ENCODE data around the gene SORL1.

SORL1 gene

DNA sequence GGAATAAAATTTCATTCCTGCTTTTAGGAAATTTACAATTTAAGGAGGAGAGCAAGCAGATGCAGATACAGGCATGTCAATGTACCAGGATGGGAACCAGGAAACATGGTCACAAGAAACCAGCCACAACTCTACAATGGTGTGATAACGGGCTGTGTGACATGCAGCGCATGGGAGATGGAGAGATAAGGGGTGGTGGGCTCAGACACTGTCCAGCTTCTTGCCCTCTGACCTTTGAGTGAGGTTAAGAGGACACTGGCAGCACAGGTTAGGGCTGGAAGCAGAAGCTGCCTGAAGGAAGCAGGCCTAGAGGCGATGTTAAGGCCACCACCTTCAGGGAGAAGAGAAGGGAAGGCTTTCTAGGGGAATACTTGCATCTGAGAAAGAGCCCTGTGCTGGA lies 3.0 kb downstream of the SORL1 start:
- no peak for DNase-seq

DNA sequence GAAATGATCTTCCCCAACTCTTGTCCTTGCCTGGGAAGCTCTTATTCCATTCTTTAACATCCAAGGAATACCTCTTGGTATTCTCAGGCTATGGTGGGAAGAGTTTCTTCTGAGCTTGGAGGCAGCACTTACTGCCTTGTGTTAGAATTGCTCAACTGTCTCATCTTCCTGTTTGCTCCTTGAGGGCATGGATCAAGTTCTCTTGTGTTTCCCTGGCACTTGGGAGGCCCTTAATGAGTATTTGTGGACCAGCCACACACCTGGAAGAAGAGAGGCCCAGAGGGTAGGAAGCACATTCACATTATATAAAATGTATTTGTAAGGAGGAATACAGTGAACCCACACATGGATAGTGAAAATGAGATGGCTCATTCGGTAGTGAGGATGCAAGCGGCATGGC lies 4.0 kb downstream of the SORL1 start:
- DNase-seq = no peak

DNA sequence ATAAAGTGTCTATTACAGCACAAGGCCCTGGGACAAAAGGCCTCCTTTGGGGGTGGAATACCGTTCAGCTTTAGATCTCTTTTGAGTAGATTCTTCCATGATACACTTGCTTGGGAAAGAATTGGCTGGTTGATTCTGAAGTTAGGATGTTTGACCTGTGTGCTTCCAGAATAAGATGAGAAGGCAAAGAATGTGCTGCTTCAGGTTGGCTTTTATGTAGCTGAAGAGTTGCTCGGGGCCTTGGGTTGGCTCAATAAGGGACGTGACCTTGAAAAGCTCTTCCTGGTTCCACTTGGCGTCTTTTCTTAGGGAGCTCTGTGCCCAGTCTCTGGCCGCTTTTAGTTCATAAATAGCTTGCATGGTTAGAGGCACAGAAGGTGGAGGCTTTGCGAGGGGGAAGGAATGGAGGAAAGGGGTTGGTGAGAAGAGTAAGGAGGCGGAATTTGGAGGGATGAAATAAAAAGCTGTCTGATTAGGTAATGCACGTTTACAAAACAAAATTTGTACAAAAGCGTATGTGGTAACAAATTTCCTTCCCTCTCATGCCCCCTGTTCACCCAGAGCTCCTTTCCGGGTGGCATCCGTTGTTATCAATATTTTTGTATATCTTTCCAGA lies 4.8 kb downstream of the SORL1 start:
- DNase-seq = no peak

DNA sequence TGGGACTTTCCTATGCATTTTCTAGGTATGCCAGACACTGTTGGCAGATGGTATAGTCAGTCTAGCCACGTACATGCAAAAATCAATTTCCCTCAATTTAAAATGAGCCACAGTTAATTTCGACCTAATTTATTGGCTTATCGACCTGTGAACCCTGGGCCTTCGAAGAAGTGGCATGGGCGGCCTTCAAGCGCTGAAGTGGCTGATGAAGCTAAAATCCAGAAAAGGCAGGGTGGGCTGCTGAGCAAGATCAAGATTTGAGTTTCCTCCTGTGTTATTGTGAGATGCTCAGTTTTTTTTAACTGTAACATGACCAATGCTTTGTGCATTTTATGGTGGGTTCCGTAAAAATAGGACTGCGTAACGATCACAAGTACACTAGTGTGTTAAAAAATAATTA lies 6.4 kb downstream of the SORL1 start:
- no peak for DNase-seq

DNA sequence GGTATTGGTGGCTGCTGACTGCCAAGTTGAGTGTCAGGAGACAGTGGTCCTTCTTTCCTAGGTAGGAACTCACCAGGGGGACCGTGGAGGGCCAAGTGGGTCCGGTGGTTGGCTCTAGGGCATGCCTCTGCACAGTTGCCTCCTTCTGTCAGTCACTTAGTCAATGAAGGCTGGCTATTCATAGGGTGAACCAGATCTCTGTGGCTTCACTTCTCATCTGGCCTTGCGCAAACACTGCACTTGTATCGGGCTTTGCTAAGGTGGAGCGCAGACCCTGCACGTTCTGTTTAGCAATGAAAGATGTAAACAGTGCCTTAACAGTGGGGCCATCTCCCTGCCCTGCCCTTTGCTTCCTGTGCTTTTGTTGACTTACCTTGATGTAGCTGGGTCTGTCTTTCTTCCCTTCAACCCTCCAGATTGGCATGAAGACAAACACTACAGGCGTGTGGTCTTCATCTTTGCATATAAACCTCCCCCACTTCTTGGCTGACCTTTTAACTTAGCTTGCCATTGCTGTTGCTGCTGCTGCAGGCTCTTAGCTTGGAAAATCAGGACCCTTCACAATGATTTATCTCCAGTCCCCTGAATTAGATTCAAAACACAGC lies 7.4 kb downstream of the SORL1 start:
- DNase-seq = no peak

DNA sequence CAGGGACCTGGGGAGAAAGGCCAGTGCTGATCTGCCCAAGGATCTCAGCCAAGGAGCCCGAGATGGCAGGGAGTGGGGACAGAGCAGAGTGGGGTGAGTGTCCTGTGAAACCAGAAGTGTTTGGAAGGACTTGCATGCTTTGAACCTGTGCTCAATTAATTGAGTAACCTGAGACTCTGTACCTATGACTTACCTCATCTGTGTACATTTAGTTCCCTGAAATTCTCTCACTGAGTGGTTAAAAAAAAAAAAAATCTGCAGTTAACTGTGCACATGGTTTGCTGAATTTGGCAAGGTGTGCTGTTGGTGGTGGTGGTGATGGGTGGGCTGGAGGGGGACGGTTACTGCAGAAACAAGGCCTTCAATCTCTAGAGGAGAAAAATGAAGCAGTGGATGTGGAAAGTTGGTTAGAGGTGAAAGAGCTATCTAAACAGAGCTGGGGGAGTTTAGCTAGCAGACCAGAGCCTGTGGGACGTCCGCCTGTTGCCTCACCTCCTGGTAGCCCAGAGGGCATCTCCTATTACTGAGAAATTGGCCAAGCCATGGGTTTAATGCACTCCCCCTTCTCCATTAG lies 8.9 kb downstream of the SORL1 start:
- no peak for DNase-seq

DNA sequence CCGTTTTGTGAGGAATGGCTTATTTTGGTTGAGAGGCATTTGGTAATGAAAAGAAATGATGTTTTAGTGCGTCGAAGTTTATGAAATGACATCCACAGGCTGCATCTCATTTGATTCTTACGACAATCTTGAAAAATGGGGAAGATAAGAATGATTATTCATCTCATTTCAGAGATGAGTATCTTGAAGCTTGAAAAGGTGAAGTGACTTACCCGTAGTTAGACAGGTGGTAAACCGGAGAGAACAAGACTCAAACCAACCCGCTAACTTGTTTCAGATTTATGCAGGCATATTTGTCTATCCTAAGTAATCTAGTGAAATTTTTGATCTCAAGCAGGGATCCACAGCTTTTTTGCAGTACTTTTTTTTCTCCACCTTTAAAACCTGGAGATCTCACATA lies 9.7 kb downstream of the SORL1 start:
- no peak for DNase-seq

DNA sequence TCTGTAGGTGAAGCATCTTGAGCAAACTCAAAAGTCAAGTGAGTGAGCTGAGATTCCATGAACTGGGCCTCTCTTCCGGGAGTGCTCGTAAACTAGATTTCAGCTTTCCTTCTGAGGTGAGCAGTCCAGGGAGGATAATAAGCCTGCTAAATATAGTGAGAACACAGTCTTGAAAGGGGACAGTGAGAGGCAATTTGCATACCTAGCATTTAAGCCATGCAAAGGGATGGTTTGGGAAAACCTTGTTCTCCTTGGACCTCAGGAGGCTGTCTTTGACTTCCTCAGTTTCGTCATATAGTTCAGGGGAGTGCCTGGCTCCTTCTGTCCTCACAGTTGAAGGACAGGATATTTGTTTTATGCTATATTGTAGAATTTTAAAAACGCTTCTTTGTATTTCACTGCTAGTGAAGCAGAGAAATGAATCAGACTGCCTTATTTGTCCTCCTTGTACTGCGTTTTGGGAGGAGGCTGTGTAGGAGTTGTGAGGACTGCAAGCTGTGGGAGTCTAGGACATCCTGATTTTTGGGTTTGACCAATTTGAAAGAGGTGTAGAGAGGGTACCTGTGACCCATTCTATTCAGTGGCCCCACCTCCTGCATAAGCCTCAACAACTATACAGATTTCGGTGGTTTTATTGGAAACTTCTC lies 11.7 kb downstream of the SORL1 start:
- no peak for DNase-seq

DNA sequence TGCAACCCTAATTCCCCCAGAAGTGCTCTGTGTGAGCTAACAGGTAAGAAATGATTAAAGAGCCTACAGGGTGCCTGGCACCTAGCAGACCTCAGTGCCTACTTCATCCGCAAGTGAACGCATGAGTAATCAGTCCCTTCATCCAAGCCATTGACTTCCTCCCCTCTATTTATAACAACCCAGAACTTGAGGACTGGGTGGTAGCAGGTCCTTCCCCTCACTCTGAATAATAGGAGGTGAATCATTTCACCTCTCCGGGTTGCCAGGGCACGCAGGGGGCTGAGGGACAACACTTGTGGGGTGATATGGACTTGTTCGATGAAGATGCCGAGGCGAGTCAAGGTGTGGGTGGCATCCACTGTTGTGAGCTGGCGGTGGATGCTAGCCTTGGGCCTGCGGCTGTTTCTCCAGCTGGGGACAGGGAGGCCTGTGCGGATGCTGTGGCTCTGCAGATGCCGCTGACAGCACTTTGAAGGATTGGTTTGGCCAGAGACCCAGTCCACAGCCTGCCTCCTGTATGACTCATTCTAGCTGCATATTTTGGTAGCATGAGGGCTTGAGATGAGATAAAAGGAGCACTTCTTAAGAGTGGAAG lies 12.3 kb downstream of the SORL1 start:
- peak; percentile 89 for DNase-seq

DNA sequence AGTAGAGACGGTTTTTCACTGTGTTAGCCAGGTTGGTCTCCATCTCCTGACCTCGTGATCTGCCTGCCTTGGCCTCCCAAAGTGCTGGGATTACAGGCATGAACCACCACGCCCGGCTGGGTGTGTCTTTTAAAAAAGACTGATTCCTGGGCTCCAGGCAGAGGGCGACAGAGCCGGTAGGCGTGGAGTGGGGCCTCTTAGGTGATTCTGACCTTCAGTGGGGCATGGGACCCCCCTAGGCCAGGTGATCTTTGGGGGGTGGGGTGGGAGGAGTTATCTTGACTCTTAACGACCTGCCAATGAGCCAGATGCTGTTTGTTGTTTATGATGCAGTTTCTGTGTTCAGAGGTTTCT lies 13.6 kb downstream of the SORL1 start:
- DNase-seq = no peak

DNA sequence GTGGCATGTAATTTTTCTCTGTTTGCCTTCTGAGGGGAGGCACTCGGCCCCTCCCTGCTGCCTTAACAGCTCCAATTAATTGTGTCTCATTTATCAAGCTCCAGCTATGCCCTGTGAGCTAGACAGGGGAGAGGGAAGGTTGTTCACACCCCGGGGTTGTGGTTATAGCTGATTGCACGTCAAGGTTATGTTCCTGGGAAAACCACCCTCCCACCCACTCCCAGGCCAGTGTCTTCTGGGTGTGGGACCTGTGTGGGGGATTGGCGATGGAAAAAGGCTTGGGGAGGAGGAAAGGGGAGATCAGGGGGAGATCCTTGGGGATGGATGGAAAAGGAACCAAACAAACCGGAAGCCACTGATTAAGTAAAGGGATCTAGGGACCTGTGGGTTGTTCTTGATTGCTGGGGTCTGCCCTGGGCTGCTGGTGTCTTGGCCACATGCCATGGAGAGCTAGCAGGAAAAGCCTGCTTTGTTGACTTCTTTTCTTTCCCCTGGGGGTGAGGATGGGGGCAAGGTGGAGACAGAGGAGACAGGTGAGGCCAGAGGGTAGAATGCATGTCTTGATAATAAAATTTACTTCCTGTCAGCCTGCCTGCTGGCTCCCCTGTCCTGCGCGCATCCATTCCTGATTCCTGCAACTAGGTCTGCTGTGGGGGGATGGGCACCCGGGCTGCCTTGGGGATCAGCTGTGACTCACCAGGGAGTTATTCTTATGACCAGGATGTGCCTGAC lies 14.1 kb downstream of the SORL1 start:
- peak; percentile 97 for DNase-seq

DNA sequence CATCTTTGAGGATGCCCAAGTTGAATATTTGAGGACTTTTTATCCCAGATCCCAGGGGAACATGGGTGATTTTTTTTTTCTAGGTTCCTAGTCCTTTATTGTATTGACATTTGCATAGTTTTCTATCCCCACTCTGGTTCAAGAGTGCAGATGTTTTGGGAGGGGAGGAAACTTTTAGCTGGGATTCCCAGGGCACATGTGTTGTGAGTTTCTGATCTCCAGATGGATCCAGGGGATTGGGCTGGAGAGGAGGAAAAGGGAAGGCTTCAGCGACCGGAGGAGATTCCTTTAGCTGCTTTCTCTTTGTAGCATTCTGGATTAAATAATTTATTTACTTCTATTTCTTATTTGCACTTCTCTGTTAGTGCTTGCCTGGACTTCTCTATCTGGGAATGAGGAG lies 15.4 kb downstream of the SORL1 start:
- DNase-seq = no peak

DNA sequence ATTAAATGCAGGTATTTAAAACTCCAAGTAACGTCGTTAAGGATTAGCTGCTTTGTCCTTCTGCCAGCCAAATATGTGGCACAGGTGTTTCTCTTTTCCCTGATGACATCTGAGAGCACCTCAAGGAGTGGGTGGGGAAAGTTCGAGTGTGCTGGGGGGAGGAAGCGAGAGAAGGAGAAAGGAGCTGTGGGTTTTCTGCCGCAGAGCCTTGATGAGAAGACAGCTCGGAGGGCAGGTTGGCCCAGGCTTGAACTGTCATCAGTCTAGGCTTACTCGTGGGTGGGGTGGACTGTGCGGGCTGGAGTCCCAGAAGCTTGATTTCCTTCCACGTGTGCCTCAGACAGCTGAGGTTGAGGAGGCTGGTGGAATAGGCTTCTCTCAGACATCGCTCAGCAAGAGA lies 15.9 kb downstream of the SORL1 start:
- no peak for DNase-seq

DNA sequence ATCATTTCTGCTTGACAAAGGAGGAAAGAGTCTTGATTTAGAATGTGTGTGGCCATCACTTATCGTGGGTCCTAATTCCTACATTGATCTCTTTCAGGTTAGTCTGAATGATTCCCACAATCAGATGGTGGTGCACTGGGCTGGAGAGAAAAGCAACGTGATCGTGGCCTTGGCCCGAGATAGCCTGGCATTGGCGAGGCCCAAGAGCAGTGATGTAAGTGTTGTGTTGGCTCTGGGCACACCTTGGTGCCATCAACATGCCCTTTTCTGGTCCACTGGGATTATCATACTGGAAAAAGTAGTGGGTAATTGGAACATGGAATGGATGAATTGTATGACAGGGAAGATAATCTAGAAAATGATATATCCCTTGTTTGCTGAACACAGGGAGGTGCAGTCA lies 17.8 kb downstream of the SORL1 start:
- DNase-seq = no peak

DNA sequence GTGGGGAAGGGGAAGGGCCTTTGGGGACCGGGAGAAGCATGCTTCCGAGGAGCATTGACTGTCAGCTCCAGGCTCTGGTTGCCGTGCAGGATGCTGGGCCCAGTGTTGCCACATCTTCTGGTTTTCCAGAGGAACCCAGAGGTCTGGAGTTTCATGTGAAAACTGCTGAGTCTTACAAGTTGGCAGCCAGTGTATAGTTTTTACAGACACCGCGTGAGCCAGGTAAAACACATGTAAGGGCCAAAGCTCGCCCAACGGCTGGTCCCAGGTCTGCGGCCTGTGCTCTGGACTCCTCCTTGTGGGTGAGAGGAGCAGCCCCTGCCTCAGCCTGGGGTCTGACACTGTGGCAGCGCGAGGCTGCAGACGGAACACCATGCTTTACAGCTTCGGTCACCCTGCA lies 19.1 kb downstream of the SORL1 start:
- DNase-seq = no peak

DNA sequence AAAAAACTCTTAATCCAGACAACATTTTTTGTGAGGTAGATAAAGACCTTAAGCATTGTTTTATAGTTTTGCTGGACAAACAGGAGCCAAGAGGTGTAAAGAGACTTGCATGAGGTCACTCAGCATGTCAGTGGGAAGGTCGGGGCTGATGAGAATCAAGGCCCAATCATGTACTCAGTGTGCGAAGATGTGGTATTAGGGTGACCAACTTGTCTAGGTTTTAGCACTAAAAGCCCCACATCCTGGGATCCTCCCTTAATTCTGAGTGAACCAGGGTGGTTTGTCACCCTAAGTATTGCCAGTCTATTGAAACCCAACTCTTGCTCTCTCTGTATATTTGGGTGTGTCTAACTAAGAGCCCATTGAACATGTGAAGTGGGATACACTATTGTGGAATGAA lies 20.2 kb downstream of the SORL1 start:
- no peak for DNase-seq

DNA sequence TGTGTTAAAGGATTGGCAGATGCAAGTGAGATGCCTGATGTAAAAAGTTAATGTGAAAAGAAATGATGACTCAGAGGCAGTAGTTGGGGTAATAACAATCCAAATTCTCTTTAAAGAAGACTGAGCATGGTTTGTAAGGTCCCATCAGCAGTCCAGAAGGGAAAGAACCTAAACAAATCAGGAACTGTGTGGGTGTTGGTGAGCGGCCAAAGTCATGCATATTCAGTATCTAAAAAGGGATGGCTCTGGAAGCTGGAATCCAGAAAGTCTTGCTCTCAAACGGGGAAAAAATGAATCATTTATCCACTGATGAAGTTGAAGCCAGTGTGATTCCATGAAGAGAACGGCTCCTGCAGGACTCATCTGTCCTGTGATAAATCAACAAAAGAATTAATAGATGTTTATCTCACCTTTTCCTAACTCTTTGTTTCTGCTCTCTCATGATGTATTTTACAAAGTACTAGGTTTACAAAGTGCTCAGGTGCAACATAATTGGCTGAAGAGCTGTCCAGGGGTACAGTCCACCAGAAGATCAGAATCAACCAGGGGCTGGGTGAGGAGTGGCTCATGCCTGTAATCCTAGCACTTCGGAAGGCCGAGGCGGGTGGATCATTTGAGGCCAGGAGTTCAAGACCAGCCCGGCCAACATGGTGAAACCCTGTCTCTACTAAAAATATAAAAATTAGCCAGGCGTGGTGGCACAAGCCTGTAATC lies 21.1 kb downstream of the SORL1 start:
- no peak for DNase-seq

DNA sequence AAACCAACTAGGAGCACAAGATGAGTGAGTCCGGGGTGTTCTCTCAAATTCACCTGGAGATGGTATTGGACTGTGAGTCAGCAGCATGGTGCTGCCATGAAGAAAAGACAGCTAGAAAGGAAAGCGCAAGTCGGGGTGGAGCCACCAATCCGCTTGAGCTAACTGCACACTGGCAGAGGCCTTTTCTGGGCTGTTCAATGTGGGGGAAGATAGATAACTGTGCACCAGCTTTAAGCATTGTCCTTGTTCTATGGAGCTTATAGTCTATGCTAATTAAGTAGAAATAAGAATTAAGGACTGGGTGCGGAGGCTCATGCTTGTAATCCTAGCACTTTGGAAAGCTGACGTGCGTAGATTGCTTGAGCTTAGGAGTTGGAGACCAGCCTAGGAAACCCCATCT lies 22.6 kb downstream of the SORL1 start:
- DNase-seq = no peak

DNA sequence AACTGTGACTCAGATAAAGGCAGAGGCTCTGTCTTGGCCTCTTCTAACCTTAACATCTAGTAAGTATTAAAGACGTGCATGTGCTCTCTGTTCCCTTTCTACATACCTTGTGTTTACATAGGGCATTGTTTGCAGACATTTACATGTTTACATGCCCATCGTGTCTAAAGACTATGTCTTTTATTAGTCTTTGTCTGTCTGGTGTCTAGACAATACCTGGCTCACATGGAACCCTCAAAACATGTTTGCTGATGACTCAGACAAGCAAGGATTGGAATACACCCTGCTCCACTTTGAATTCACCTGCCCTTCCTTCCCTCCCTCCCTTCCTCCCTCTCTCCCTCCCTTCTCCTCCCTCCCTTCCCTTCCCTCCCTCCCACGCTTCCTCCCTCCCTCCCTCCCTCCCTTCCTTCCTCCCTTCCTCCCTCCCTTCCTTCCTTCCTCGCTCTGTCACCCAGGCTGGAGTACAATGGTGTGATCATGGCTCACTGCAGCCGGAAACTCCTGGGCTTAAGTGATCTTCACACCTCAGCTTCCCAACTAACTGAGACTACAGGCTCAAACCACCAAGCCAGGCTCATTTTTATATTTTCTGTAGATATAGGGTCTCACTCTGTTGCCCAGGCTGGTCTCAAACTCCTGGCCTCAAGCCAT lies 24.4 kb downstream of the SORL1 start:
- DNase-seq = no peak

DNA sequence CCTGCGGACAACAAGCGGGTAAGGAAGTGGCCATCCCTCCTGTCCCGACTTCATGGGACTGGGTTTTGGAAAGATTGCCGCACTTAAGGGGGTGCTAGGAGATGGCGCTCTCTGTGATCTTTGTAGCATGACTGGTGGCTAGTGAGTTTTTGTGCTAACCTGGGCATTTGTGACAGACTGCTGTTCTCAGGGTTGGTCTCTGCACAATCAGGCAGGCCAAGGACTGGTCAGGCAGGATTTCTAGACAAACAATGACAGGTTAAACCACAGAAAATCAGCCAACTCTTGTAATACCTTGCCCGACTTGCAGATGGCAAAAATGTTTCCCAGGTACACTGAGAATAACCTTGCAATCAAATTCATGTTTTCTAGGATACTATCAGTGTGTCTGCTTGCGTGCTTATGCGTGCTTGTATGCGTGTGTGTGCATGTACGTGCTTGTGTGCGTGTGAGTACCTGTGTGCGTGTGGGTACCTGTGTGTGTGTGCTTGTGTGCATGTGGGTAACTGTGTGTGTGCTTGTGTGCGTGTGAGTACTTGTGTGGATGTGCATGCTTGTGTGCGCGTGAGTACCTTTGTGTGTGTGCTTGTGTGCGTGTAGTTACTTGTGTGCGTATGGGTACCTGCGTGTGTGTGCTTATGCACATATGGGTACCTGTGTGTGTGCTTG lies 26.2 kb downstream of the SORL1 start:
- DNase-seq = no peak

DNA sequence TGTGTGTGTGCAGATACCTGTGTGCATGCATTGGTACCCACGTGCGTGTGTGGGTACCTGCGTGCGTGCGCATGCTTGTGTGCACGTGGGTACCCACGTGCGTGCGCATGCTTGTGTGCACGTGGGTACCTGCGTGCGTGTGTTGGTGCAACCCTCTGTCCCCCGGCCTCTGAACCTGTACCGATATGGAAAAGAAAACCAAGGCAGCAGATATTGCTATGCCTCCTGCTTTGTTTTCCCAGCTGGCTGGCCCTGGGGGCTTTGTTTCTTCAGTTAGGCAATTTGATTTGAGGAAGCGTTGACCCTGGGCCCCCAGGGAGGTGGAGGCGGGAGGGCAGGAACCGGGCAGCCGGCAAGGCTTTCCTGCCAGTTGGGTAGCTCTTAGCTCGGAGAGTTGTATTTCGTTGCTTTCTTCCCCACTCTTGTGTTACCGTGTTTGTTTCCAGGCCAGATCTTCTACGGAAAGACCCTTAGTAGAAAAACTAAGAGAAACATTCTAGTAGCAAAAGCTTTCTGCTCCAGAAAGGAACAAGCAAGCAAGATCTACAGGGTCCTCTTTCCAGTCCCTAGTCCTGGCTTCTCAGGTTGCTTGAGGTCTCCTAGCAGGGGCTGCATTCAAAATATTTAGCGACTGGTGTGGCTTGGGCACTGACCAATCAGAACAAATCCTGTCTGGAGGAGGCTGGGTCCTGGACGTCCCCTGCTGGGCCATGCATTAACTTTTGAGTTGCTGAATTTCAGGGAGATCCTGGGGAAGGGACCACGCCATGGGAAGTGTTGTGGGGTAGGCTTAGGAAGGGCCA lies 27.0 kb downstream of the SORL1 start:
- no peak for DNase-seq
